Bladder microvascular endothelial cell (primary cell): Measurements from ENCODE around the gene ATP2C2. TPM values are rescaled to one million over a fixed set of nuclear protein-coding genes. Genes with fewer than 3 reads are reported as not detected.

ENCODE experiments used
- total RNA-seq: library from RNA; depleted of rRNA; stranded (reverse); fragments of >200 nt; gene quantifications from 2 replicates; pipeline ENCODE4 v1.2.3, GENCODE V29; 2014

ATP2C2 gene
- total RNA-seq, result under 0.01 TPM in 1 of 2 replicates, not detected in the other

GRCh38 chr16:84368308-84368996 is at the start of gene ATP2C2:
Gene ATP2C2, plus strand, starts transcription at chr16:84368538. Its CDS starts 78 bp downstream, at chr16:84368616.

GRCh38 chr16:84504420-84505248 is 136.3 kb downstream of the ATP2C2 start, which contains the start of gene MEAK7:
Gene MEAK7, minus strand, starts transcription at chr16:84504659. Its CDS starts 6,573 bp downstream, at chr16:84498086.

Other genes starting within 250 kb of the ATP2C2 start
- 16.0 and 35.7 TPM in 2 replicates for gene HSDL1, start 223.4 kb upstream of the ATP2C2 start, total RNA-seq
- gene DNAAF1, start 223.2 kb upstream of the ATP2C2 start, total RNA-seq, result not detected in 2 replicates
- gene TAF1C, start 181.5 kb upstream of the ATP2C2 start, total RNA-seq, result 15.2 and 22.7 TPM in 2 replicates
- under 0.01 and 0.44 TPM in 2 replicates for gene ADAD2, start 177.4 kb upstream of the ATP2C2 start, total RNA-seq
- not detected in 2 replicates for gene KCNG4, start 128.5 kb upstream of the ATP2C2 start, total RNA-seq
- 0.32 TPM in 1 of 2 replicates, not detected in the other for gene WFDC1, start 73.7 kb upstream of the ATP2C2 start, total RNA-seq
- 10.5 and 22.6 TPM in 2 replicates for gene MEAK7, start 136.1 kb downstream of the ATP2C2 start, total RNA-seq
- gene COTL1, start 249.5 kb downstream of the ATP2C2 start, total RNA-seq, result 75.0 and 153 TPM in 2 replicates